HL-60 (cell line): Measurements from ENCODE around the gene NAGA.

ENCODE experiments used
- DNase-seq, 2 experiments: peaks; one replicate each; pipeline ENCODE4 v3.0.0-alpha.2; 2010 to 2020; ENCODE audit warnings: low read depth in 1 of 2, low spot score in 1 of 2
- H3K27ac ChIP-seq: fragments of 250-450 bp; sonication (Bioruptor Pico); replicated peaks from 2 replicates; pipeline ENCODE4 v1.5.1; 2020; ENCODE audit warnings: mild to moderate bottlenecking, moderate library complexity
- H3K27me3 ChIP-seq: fragments of 250-450 bp; sonication (Bioruptor Pico); 2 replicates; pipeline ENCODE4 v1.5.1; 2021; ENCODE audit warnings: mild to moderate bottlenecking, moderate library complexity; ENCODE audit not compliant: insufficient read depth, poor library complexity, severe bottlenecking
- H3K4me3 ChIP-seq: replicated peaks from 2 replicates; pipeline ENCODE4 v1.5.1; 2011; ENCODE audit warnings: mild to moderate bottlenecking, control low read depth, low read length; ENCODE audit not compliant: insufficient read depth
- CTCF ChIP-seq: IDR thresholded peaks from one replicate; pipeline ENCODE4 v1.5.1; 2011; ENCODE audit warnings: low read length, control low read depth, inconsistent platforms; ENCODE audit not compliant: insufficient read depth
- GABPA ChIP-seq: IDR thresholded peaks from 2 replicates; pipeline ENCODE4 v1.6.1; 2012; ENCODE audit warnings: low read depth
- POLR2AphosphoS5 ChIP-seq: IDR thresholded peaks from 2 replicates; pipeline ENCODE4 v1.6.1; 2012; ENCODE audit warnings: low read depth
- REST ChIP-seq: IDR thresholded peaks from 2 replicates; pipeline ENCODE4 v1.6.1; 2012; ENCODE audit warnings: low read depth; ENCODE audit not compliant: insufficient replicate concordance
- SPI1 ChIP-seq: IDR thresholded peaks from 2 replicates; pipeline ENCODE4 v1.6.1; 2012; ENCODE audit warnings: low read depth, mild to moderate bottlenecking, borderline replicate concordance

Gene NAGA

GRCh38 chr22:42086051-42086450, 15.4 kb upstream of the NAGA start:
- no peak for DNase-seq
- H3K27me3 ChIP-seq, result no peaks in the 10 kb centered on the region
- no peak overlapping the region for H3K27ac ChIP-seq
- TF ChIP-seq REST, result no peak
- TF ChIP-seq GABPA, result no peak
- H3K4me3 ChIP-seq, result no peak overlapping the region

- no peaks in the 10 kb centered on the region for H3K27me3 ChIP-seq
- H3K4me3 ChIP-seq, result no peak overlapping the region
- TF ChIP-seq SPI1 (no peak), GABPA (no peak), CTCF (no peak), REST (no peak), POLR2AphosphoS5 (no peak)
- no peak for DNase-seq
- H3K27ac ChIP-seq, result no peak overlapping the region
Measured at GRCh38 chr22:42084874-42085273, 14.3 kb upstream of the NAGA start.

GRCh38 chr22:42083119-42083518, 12.5 kb upstream of the NAGA start:
- H3K27me3 ChIP-seq, result no peaks in the 10 kb centered on the region
- no peak overlapping the region for H3K4me3 ChIP-seq
- no peak overlapping the region for H3K27ac ChIP-seq
- DNase-seq, result no peak
- no peak for TF ChIP-seq REST
- no peak for TF ChIP-seq GABPA
- no peak for TF ChIP-seq POLR2AphosphoS5
- TF ChIP-seq CTCF, result no peak
- no peak for TF ChIP-seq SPI1

GRCh38 chr22:42080287-42080686, 9.7 kb upstream of the NAGA start:
- TF ChIP-seq REST (no peak), POLR2AphosphoS5 (no peak), SPI1 (no peak), CTCF (no peak), GABPA (no peak)
- no peak for DNase-seq
- peak overlapping the region; percentile 92 for H3K27ac ChIP-seq

More at GRCh38 chr22:42080287-42080686, 9.7 kb upstream of the NAGA start:
- H3K27me3 ChIP-seq, result no peaks in the 10 kb centered on the region
- peak overlapping the region; percentile 70 for H3K4me3 ChIP-seq
